GM18873 (cell line): Measurements from ENCODE around the gene USP5.
A peak's percentile ranks its signal among the peaks of the same experiment; 100 is the strongest.
"Not testable (repeated sequence)": the region's sequence is repeated elsewhere in the genome, so short reads cannot be mapped to it uniquely, and the experiment has no call there.

Experiments
- ATAC-seq: cut with Tn5 transposase; IDR thresholded peaks from one replicate; pipeline ENCODE4 v1.9.1; 2021; ENCODE audit warnings: mild to moderate bottlenecking, moderate library complexity, moderate number of reproducible peaks; ENCODE audit not compliant: unreplicated experiment, low FRiP score

USP5 gene

GRCh38 chr12:6883252-6883651, 31.3 kb downstream of the USP5 start:
- no peak for ATAC-seq

GRCh38 chr12:6883683-6884082, 31.7 kb downstream of the USP5 start:
- ATAC-seq, result no peak

DNA sequence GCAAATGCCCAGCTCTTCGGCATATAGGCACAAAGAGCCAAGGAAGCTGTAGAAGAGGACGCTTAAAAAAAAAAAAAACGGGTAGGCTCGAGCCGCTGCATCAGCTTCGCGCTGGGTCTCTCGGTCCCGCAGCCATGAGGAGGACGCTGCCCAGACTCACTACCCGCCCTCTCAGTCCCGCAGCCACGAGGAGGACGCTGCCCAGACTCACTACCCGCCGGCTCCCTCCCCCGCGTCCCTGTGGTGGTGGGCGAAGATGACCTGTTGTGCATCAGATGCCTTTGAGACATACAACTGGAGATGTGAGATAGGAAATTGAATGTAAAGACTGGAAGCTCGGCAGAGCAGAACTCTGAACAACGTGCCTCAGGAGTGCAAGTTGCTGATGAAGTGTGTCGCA, 32.6 kb downstream of the USP5 start:
- ATAC-seq, result no peak

GRCh38 chr12:6886206-6886999, 34.5 kb downstream of the USP5 start:
- ATAC-seq, result not testable (repeated sequence)

DNA sequence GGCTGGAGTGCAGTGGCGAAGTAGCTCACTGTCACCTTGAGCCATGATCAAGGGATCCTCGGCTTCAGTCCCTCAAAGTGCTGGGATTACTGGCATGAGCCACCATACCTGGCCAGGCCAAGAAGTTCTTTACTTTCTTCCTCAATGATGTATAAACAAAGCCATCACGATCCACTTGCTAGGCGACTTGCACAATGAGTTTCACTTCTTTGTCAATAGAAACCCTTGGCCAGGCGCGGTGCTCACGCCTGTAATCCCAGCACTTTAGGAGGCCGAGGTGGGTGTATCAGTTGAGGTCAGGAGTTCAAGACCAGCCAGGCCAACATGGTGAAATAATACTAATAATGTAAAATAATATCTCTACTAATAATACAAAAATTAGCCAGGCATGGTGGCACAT, 35.5 kb downstream of the USP5 start:
- no peak for ATAC-seq

DNA sequence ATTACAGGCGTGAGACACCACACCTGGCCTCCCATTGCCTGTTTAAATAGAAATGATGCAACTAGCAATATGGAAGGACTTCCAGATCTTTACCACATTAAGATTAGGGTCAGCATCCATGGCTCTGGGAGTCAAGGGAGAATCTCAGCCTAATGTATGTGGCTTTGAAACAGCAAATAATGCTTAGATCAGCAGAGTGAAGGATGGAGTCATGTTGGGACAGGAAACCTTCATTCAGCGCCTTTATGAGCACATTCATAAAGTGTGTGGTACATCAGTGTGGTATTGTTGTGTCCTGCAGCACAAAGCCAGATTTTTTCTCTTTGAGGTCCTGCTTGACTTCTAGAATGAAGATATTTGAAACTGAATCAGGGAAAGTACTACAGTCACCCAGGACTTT, 36.4 kb downstream of the USP5 start:
- ATAC-seq, result no peak

DNA sequence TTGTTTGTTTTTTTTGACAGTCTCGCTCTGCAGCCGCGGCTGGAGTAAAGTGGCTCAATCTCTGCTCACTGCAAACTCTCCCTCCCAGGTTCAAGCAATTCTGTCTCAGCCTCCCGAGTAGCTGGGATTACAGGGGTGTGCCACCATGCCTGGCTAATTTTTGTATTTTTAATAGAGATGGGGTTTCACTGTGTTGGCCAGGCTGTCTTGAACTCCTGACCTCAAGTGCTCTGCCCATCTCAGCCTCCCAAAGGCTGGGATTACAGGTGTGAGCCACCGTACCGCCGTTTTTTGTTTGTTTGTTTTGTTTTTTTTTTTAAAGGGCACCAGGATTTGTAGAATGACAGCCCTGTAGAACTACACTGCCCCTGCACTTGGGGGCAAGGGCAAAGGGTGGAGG, 36.8 kb downstream of the USP5 start:
- not testable (repeated sequence) for ATAC-seq

DNA sequence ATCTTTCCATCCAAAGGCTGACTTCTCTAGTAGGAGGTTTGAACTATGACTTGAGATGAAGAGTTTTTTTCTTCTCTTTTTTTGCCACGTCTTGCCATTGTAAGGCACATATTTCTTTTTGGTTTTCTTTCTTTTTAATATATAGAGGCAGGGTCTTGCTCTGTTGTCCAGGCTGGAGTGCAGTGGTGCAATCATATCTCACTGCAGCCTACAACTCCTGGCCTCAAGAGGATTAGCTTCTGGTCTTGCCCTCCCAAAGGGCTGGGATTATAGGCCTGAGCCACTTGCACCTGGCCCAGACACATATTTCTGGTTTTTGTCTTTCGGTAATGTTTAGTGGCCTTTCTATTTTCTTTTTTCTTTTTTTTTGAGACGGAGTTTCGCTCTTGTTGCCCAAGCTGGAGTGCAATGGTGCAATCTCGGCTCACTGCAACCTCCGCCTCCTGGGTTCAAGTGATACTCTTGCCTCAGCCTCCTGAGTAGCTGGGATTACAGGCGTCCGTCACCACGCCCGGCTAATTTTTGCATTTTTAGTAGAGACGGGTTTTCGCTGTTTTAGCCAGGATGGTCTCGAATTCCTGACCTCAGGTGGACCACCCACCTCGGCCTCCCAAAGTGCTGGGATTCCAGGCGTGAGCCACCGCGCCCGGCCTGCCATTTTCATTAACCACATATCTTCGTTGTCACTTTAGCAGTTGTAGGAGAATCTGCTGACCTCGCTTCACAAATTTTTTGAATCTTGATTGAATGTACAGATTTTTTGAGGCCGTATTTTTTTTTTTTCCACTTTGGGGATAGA, 38.0 kb downstream of the USP5 start:
- ATAC-seq, result not testable (repeated sequence)

DNA sequence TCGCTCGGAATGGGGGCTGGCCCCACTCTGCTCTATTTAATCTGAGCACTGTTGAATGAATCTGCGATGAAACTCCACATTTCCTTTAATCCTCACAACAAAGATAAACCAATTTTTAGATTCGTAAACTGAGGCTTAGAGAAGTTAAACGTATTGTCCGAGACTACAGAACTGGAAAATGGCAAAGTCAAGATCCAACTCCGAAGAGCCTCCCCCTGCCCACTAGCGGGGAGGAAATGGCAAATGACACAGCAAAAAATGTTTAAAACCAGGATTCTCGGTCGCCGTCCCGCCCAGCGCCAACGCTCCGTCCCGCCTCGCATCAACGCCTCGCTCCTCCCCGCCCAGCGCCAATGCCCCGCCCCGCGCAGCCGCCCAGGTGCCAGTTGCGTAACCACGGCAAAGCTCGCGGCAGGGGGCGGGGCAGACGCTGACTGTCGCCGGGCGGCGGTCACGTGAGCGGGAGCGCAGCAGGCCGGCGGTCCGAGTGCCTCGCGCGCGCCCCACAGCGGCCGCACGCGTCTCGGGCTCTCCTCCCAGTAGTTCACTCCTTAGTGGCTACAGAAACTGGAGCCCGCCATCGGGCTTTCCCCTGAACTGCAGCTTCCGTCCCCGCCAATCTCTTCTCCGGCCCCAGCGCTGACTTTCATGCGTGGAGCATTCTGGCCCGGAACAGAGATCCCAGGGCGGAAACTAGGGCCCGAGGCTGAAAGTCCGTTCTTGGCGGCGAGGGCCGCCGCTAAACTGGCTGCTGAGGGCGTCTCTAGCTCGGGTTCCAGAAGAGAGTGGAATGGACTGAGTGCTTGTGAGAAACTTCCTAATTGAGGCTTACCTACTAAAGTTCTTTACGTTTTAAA, 39.1 kb downstream of the USP5 start:
- peak; percentile 92 for ATAC-seq

- ATAC-seq, result no peak
These were observed 39.7 kb downstream of the USP5 start for GRCh38 chr12:6891646-6892001.

GRCh38 chr12:6892683-6893082, 40.7 kb downstream of the USP5 start:
- ATAC-seq, result not testable (repeated sequence)

DNA sequence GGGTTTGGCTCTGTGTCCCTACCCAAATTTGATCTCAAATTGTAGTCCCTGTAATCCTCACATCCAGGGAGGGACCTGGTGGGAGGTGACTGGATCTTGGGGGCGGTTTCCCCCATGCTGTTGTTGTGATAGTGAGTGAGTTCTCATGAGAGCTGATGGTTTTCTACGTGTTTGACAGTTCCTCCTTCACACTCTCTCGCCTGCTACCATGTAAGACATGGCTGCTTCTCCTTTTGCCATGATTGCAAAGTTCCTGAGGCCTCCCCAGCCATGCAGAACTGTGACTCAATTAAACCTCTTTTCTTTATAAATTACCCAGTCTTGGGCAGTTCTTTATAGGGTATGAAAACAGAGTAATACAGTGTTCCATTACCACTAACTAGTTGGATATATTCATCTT, 42.4 kb downstream of the USP5 start:
- ATAC-seq, result no peak

DNA sequence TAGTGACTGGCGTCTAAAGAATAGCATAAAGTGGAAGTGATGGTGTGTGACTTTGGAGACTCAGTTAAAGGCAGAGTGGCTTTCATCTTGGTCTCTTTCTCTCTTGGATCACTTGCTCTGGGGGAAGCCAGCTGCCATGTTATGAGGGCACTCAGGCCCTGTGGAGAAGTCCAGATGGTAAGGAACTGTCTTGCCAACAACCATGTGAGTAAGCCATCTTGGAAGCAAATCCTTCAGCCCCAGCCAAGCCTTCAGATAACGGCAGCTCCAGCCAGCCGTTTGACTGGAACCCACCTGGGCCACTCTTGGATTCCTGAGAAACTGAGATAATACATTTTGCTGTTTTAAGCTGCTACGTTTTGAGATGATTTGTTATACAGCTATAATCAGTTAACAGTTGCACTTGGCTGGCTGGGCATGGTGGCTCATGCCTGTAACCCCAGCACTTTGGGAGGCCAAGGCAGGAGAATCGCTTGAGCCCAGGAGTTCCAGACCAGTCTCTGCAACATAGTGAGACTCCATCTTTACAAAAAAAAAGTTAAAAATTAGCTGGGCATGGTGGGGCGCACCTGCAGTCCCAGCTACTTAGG, 45.0 kb downstream of the USP5 start:
- ATAC-seq, result no peak

- no peak for ATAC-seq
These were observed 47.5 kb downstream of the USP5 start for GRCh38 chr12:6899427-6899826.

- no peak for ATAC-seq
These were observed 48.0 kb downstream of the USP5 start for GRCh38 chr12:6899837-6900519.

DNA sequence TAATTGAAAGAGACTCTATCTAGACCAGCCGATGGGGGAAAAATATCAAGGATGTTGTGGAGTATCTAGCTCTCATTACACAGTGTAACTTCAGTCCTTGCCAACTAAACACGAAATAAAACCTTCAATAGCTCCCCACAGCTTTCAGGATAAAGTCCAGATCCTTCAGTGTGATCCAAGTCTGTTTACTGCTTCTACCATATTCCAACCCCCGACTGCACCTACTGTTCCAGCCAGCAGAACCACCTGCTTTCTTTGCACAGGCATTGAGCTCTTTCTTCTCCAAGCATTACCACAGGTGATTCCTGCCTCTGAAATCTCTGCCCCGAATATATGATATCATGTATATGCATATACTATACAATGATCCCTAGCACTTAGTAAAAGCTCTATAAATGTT, 50.5 kb downstream of the USP5 start:
- ATAC-seq, result no peak

DNA sequence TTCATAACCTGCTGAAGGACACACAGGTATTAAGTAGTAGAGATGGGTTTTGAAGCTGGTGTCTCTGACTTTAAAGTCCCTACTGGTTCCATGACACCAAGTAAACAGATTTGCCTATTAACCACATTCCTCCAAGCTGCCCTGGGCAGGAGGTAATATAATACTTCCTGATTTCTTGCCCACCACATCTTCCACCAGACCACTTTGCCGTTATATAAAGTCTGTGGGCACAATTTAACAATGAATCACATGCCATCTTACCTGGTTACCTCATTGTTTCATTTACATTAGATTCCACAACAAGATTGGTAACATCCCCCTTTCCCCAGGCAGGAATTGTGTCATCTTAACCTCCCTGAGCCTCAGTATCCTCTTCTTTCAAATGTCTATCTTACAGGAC, 51.8 kb downstream of the USP5 start:
- ATAC-seq, result no peak

- ATAC-seq, result peak; percentile 65
These were observed 52.6 kb downstream of the USP5 start, which contains the start of gene LRRC23 for GRCh38 chr12:6904280-6905276. LRRC23 (plus strand) TSS chr12:6904822; CDS start chr12:6905634, 812 bp downstream.
